ENCODE data around the gene NANS.

NANS gene

GRCh38 chr9:98038958-98039357, 17.6 kb upstream of the NANS start:
- DNase-seq (ENCODE audit: low read depth in 2 of 2), result no peak

DNA sequence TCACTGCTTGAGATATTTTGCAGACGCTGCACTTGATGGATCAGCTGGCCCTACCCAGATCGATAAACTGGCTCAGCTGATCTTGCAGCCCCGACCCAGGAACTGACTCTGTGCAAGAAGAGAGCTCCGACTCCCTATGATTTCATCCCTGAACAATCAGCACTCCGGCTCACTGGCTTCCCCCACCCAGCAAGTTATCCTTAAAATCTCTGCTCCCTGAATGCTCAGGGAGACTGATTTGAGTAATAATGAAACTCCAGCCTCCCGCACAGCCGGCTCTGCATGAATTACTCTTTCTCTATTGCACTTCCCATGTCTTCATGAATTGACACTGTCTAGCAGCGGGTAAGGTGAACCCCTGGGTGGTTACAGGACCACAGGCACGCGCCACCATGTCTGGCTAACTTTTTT, 16.9 kb upstream of the NANS start:
- DNase-seq (ENCODE audit: low read depth in 2 of 2), result no peak

DNA sequence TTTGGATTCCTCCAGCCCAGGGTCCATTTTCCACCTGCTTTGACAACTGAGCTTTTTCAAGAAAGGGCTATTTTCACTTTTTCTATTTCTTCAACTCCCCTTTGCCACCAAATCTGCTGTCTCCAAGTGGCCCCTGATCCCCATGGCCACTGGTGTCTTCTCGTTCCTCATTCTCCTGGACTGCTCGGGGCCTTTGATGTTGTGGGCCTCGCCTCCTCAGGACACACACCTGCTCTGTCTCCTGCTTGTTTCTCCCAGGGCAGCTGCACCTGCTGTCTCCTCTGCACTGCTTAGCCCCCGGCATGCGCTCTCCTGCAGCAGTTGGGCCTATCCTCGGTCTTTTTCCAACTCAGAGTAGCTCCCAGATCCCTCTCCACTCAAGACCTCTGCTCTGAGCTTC, 16.3 kb upstream of the NANS start:
- no peak for DNase-seq (ENCODE audit: low read depth in 2 of 2)

DNA sequence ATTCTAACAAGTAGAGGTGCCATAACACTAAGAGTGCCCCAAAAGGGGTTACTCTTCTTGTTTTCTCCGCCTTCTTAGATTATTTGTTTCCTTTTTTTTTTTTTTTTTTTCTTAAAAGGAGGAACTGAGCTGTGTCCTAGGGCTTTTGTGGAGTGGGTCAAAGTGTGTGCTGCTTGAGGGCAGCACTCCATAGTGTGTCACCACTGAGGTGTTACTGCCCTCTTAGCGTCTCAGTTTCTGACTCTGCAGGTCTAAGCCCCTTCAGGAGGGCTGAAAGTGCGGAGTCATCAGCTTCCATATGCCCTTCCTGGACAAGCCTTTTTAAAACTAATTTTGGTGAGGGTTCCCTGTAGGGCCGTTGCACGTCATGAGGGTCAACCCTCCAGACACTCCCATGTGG, 12.6 kb upstream of the NANS start:
- DNase-seq (ENCODE audit: low read depth in 2 of 2), result no peak

DNA sequence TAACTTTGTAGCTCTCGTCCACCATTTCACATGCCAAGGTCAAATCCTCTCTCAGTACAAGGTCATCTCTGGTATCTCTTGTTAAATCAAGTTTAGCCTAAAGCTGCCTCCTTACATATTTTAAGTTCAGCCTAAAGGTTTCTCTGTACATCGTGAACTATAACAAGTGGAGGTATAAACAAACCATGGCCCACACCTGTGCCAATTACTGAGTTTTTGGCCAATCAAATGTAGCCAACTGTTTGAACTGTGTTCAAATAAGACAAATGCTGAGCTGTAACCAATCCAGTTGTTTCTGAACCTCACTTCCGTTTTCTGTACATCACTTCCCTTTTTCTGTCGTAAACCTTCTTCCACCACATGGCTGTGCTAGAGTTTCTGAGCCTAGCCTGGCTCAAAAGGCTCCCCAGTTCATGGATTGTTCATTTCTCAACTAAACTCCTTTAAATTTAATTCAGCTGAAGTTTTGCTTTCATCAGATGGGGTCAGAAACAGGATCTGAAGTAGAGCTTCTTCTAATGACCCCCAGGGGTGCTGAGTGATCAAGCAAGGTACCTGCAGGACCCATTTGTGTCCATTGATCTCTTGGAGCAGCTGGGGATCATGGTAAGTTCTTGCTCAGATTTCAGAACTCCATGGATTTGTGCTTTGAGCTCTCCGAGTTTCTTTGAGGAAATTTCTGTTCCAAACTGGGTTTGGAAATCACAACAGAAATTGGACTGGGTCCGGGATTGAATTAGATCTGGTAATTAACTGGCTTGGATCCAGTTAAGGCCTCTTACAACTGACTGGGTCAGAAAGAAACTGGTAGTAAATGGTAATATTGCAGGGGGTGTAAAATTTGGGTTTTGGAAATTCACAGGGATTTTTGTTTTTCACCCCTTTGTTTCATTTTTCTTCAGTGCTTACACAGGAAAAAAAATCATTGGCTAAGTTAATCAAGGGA, 11.0 kb upstream of the NANS start:
- DNase-seq (ENCODE audit: low read depth in 2 of 2), result no peak

- no peak for DNase-seq (ENCODE audit: low read depth in 2 of 2)
Measured at GRCh38 chr9:98046180-98046543, 10.4 kb upstream of the NANS start.

- DNase-seq (ENCODE audit: low read depth in 2 of 2), result no peak
Measured at GRCh38 chr9:98047002-98047401, 9.5 kb upstream of the NANS start.

DNA sequence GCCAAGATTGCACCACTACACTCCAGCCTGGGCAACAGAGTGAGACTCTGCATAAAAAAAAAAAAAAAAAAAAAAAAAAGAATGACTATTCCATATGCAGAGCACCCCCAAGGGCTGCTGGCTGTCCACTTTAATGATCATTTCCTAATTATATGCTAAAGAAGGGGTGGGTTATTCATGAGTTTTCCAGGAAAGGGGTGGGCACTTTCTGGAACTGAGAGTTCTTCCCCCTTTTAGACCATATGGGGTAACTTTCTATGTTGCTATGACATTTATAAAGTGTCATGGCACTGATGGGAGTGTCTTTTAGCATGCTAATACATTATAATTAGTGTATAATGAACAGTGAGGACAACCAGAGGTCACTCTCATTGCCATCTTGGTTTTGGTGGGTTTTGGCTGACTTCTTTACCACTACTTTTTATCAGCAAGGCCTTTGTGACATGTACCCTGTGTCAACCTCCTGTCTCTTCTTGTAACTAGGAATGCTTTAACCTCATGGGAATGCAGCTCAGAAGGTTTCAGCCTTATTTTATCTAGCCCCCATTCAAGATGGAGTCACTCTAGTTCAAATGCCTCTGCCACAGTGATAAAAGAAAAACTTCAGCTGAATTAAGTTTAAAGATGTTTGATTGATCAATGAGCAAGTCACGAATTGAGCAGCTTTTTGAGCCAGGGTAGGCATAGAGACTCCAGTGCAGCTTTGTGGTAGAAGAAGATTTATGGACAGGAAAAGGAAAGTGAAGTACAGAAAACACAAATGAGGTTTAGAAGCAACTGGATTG, 7.1 kb upstream of the NANS start:
- DNase-seq (ENCODE audit: low read depth in 2 of 2), result no peak

GRCh38 chr9:98050351-98050750, 6.2 kb upstream of the NANS start:
- DNase-seq (ENCODE audit: low read depth in 2 of 2), result no peak

- DNase-seq (ENCODE audit: low read depth in 2 of 2), result no peak
Measured at GRCh38 chr9:98054376-98054951, 2.1 kb upstream of the NANS start.

- no peak for DNase-seq (ENCODE audit: low read depth in 2 of 2)
Measured at GRCh38 chr9:98057138-98057799, 737 bp downstream of the NANS start.

DNA sequence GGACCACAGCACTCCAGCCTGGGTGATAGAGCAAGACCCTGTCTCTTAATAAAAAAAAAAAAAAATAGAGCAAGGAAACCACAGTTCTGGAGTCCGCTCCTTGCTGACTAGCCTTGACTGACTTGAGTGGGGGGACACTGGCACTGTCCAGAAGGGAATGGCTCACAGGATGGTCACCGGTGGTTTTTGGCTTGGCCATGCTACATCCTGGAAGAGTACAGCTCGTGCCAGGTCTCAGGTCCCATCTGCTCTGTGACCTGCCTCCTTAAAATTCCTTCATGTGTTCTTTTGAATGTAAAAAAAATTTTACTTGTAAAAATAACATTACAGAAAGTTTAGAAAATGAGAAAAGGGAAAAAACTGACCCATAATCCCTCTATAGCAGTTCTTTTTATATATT, 5.6 kb downstream of the NANS start:
- DNase-seq (ENCODE audit: low read depth in 2 of 2), result no peak

GRCh38 chr9:98064623-98065392, 8.3 kb downstream of the NANS start:
- DNase-seq (ENCODE audit: low read depth in 2 of 2), result no peak

DNA sequence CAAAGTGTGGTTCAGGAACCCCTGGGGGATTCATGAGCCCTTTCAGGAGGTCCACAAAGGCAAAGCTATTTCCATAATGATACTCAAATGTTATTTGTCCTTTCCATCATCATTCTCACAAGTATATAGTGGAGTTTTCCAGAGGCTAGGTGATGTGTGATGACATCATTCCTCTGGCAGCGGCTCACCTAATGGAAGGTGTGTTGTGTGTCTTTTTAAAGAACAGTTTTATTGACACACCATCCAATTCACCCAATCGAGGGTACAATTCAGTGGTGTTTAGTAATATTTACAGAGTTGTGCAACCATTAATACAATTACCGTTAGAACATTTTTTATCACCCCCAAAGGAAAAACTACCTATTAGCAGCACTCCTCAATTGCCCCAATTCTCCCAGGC, 9.7 kb downstream of the NANS start:
- DNase-seq (ENCODE audit: low read depth in 2 of 2), result no peak

DNA sequence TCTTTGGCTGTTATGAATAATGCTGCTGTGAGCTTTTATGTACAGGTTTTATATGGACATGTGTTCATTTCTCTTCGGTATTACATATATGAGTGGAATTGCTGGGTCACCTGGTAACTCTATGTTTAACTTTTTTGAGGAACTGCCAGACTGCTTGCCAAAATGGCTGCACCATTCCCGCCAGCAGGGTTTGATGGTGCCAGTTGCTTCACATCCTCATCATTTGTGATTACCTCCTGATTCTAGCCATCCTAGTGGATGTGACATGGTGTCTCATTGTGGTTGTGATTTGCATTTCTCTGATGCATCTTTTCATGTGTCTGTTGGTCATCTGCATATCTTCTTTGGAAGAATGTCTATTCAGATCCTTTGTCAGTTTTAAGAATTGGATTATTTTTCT, 10.7 kb downstream of the NANS start:
- DNase-seq (ENCODE audit: low read depth in 2 of 2), result no peak

DNA sequence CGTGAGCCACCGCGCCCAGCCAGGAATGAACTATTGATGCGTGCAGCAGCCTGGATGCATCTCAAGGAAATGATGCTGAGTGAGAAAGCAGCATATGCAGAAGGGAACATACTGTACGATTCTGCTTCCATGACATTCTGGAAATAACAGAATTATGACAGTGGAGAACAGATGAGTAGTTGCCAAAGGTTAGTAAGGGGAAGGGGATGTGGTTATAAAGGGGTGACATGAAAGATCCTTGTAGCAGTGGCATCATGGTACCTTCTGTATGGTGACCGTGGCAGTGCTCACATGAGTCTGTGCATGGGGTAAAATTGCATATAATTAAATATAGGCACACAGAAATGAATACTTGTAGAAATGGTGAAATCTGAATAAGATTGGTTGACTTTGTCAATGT, 13.0 kb downstream of the NANS start:
- DNase-seq (ENCODE audit: low read depth in 2 of 2), result no peak

DNA sequence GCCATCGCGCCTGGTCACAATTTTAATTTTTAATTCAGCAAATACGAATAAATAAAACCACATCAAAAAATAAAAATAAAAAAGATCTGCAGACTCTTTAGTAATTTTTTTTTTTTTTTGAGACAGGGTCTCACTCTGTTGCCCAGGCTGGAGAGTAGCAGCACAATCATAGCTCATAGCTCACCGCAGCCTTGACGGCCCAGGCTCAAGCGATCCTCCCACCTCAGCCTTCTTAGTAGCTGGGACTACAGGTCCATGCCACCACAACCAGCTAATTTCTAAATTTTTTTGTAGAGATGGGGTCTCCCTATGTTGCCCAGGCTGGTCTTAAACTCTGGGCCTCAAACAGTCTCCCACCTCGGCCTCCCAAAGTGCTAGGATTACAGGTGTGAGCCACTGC, 14.2 kb downstream of the NANS start:
- no peak for DNase-seq (ENCODE audit: low read depth in 2 of 2)

DNA sequence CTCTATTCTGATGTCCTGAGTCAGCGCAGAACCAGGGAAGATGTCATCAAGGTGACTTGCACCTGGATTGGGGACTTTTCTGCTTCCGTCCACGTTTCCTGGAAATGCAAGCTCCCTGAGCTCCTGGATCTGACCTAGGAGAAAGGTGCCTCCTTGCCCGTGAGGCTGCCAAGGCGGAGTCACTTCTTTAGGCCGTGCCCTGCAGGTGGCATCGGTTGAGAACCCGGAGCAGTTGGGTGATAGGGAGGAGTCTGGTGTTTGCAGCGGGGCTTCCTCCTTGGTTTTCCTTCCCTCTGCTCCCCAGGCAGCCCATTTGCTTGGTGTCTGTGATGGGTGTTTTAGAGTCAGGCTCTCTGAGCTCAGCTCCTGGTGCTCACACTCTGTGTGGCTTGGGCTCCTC, 15.2 kb downstream of the NANS start:
- no peak for DNase-seq (ENCODE audit: low read depth in 2 of 2)

DNA sequence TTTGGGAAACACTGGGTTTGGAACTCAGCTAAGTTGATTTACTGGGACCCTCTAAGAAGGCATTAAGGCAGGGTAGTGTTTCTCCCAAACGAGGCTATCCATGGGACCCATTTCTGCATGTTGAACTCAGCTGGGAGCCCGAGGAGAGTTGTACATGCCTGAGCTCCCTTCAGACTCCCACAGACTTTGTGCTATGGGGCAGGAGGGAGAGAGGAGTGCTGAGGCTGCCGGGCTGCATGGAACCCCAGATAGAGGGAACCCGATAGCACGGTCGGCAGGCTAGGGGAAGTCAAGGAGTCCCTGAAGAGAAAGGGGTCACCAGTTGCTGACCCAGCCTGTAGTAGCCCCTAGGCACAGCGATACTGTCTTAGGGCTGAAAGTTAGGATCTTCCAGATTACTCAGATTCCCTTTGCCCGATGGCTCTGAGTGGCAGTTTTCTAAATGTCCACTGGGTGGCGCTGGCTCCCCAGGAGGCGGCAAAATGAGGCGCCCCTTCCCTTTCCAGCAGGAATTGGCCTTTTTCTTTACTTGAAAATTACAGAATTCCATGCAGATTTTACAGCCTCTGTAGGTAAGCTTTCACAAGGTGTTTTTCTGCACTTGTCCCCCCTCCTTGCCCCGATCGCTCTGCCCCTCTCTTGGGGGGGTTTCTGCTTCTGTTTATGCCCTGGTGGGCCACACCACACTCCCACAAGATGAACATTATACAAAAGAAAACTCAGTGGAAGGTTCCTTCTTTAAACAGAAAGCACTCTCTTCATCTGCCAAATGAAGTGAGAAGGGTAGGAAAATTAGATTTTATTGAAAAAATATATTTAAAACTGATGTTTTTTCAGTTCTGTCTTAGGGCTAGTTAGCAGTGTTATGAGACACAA, 17.8 kb downstream of the NANS start:
- peak in 1 of 2 donors; percentile 49 for DNase-seq (ENCODE audit: low read depth in 2 of 2)

DNA sequence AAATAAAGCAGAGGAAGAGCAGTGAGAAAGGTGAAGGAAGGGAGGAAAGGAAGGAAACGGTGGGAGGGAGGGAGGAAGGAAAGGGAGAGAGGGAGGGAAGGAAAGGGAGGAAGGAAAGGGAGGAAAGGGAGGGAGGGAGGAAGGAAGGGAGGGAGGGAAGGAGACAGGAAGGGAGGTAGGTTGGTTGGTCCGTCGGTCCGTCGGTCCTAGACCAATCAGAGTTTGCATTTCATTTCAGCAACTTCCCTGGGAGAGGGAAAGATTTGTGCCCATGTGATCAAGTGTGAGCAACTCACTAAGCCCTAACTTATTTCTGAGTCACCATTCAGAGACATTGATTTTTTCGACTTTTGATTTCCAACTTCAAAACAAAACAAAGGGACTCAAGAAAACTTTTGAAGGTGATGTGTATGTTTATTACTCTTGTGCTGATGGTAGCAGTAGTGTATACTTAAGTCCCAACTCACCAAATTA, 18.8 kb downstream of the NANS start:
- DNase-seq (ENCODE audit: low read depth in 2 of 2), result no peak

Data from stimulated activated CD4-positive, alpha-beta T cell treated with anti-CD3 and anti-CD28 coated beads, Interleukin-15, amount 100 ng/mL, for 48 hours (primary cell).